GM21737 (cell line): ENCODE results near the gene CCDC150.
"Not testable (repeated sequence)": the region's sequence is repeated elsewhere in the genome, so short reads cannot be mapped to it uniquely, and the experiment has no call there.

ENCODE experiments used
- ATAC-seq: cut with Tn5 transposase; IDR thresholded peaks from one replicate; pipeline ENCODE4 v1.9.1; 2021; ENCODE audit warnings: mild to moderate bottlenecking, moderate library complexity; ENCODE audit not compliant: unreplicated experiment

Gene CCDC150

GRCh38 chr2:196630531-196630930 lies 9.0 kb upstream of the CCDC150 start:
- ATAC-seq: no peak

- ATAC-seq: no peak
Measured at GRCh38 chr2:196635156-196635555, 4.4 kb upstream of the CCDC150 start.

DNA sequence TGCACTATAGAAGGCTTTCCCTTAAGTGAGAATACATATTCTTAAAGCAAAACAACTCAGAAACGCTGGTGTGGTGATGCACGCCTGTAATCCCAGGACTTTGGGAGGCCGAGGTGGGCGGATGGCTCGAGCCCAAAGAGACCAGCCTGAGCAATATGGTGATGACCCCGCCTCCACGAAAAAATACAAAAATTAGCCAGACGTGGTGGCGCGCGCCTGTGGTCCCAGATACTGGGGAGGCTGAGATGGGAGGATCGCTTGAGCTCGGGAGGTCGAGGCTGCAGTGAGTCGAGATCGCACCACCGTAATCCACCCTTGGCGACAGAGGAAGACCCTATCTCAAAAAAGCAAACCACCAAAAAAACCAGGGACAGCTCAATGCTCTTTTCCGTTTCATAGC lies 750 bp upstream of the CCDC150 start:
- no peak for ATAC-seq

DNA sequence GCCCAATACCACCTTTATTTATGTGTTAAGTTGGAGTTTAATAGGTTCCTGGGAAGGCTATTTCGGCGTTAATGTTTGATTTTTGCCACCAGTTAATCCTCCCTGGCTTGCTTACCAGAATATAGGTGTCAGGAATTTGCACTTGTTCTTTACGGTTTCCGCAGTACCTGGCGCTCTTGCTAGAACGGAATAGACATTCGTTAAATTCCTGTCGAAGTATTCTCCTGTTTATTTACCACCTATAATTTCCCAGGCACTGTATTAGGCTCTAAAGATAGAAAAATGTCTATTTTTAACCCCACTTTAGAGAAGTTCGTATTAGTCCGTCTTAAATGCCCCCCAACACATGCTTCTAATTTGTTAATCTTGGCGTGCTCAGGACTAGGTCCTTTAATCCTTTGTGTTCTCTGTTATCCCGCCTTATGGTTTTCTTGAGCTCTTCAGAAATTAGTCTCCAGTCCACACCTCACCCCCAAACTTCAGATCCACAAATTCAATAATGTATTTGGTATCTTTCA lies 575 bp downstream of the CCDC150 start:
- no peak for ATAC-seq

- no peak for ATAC-seq
Measured at GRCh38 chr2:196649202-196649601, 9.7 kb downstream of the CCDC150 start.

- ATAC-seq: no peak
Measured at GRCh38 chr2:196651387-196652094, 12.0 kb downstream of the CCDC150 start.

- no peak for ATAC-seq
Measured at GRCh38 chr2:196652869-196653268, 13.4 kb downstream of the CCDC150 start.

- ATAC-seq: no peak
Measured at GRCh38 chr2:196653843-196654242, 14.3 kb downstream of the CCDC150 start.

- ATAC-seq: no peak
Measured at GRCh38 chr2:196655761-196656160, 16.2 kb downstream of the CCDC150 start.

DNA sequence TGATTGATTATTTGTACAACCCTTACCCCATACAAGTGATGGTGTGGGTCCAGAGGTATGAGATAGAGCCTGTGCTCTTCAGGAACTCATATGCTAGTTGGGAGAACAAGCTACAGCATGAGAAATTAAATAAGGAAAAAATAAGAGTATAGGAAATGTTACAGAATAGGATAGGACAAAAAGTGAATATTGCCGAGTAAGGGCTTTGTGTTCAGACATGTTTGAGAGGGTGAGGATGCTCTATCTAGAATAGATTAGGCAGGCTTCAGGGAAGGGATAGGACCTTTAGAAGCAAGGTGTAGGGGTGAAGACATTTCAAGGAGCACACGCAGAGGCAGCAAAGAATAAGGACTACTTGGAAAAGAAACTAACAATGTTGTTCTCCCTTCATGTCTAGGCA lies 17.8 kb downstream of the CCDC150 start:
- ATAC-seq: no peak

DNA sequence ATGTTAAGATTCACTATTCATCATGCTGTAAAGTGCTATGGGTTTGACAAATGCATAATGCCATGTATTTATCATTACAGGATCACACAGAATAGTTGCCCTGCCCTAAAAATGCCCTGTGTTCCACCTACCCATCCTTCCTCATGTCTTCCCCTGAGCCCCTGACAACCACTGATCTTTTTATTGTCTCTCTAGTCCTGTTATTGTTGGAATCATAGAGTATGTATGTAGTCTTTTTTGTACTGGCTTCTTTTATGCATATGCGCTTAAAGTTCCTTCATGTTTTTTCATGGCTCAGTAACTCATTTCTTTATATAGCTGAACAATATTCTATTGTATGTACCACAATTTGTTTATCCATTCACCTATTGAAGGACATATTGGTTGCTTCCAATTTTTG lies 20.3 kb downstream of the CCDC150 start:
- no peak for ATAC-seq

DNA sequence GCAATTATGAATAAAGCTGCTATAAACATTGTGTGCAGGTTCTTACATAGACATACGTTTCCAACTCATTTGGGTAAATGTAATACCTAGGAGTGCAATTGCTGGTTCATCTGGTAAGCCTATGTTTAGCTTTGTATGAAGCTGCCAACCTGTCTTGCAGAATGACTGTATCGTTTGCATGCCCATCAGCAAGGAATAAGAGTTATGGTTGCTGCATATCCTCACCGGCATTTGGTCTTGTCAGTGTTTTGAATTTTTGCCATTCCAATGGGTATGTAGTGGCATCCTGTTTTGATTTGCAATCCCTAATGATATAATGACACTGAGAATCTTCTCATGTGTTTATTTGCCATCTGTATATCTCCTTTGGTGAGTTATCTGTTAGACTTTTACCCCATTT lies 20.7 kb downstream of the CCDC150 start:
- ATAC-seq: no peak

- no peak for ATAC-seq
Measured at GRCh38 chr2:196670342-196670741, 30.8 kb downstream of the CCDC150 start.

DNA sequence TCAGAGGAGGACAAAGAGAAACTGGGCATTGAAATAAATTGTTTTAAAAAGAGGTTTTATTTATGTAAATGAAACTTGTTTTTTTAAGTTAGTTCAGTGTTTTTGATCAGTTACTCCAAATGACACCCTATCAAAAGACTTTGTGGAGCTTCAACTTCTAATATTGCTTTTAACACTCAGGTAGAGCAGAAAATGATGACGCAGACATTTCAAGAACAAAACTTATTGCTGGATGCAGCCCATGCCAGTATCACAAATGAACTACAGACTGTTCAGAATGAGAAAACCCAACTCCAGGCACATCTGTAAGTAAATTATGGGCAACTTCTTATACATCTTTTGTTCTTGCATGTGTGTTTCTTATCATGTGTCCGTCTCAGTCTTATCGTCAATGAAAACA lies 36.4 kb downstream of the CCDC150 start:
- ATAC-seq: no peak

DNA sequence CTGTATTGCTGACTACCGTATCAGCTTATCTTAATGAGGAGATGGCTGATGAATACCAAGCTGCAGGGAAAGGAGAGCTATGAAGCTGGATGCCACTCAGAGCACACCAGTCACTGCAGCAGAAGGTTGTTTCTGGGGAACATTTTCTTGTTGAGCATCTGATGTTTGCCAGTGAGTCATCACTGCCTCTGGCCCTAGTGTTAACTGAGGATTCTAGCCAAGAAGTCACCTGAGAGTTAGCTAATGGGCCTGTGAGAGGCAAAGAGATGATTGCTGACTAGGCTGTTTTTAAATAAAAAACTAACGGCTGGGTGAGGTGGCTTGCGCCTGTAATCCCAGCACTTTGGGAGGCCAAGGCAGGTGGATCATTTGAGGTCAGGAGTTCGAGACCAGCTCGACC lies 37.9 kb downstream of the CCDC150 start:
- no peak for ATAC-seq

DNA sequence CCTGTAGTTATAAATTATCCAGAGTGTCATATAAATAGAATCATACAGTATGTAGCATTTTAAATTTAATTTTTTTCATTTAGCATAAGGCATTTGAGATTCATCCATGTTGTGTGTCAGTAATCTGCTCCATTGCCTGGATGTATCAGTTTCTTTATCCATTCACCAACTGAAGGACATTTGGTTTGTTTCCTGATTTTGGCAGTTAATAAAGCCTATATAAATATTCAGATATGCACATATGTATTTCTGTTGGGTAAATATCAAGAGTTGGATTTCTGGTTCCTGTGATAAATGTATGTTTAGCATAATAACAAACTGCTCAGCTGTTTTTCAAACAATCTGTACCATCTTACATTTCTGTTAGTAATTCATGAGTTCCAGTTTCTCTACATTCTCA lies 39.9 kb downstream of the CCDC150 start:
- ATAC-seq: no peak

DNA sequence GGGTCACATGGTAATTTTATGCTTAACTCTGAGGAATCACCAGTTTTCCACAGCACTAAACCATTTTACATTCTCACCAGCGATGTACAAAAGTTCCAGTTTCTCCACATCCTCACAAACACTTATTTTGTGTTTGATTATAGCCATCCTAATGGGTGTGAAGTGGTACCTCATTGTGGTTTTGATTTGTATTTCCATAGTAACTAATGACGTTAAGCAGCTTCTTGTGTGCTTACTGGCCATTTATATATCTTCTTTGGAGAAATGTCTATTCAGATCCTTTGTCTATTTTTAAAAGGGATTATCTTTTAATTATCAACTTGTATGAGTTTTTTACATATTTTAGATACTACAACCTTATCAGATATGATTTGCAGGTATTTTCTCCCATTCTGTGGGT lies 42.0 kb downstream of the CCDC150 start:
- no peak for ATAC-seq

DNA sequence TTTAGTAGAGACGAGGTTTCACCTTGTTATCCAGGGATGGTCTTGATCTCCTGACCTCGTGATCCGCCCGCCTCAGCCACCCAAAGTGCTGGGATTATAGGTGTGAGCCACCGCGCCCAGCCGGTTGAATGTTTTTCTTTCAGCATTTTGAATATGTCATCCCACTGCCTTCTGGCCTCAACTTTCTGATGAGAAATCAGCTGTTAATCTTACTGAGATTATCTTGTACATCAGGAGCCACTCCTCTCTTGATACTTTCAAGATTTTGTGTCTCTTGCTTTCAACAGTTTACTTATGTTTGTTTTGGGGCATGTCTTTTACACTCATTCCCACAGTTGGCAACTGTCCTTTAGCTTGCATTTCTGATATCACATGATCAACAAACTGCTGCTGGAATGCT lies 46.3 kb downstream of the CCDC150 start:
- no peak for ATAC-seq

- not testable (repeated sequence) for ATAC-seq
Measured at GRCh38 chr2:196686737-196687136, 47.2 kb downstream of the CCDC150 start.

GRCh38 chr2:196696423-196697079 lies 57.0 kb downstream of the CCDC150 start:
- no peak for ATAC-seq

- ATAC-seq: no peak
Measured at GRCh38 chr2:196697825-196698224, 58.3 kb downstream of the CCDC150 start.

DNA sequence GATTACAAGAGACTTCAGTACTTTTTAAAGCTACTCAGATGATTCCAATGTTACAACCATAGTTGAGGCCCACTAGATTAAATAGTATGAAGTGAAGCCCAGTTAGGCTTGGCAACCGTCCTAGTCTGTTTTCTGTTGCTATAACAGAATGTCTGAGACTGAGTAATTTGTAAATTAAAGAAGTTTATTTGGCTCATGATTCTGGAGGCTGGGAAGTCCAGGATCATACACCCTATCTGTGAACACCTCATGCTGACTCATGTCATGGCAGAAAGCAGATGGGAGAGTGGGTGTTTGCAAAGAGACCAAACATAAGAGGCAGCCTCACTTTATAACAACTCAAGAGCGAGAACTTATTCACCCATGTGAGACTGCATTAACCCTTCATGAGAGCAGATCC lies 63.1 kb downstream of the CCDC150 start:
- no peak for ATAC-seq

GRCh38 chr2:196703695-196704094 lies 64.2 kb downstream of the CCDC150 start:
- ATAC-seq: no peak
